Neural progenitor cell (in vitro differentiated cells): ENCODE measurements around the gene OPCML. TPM values are rescaled to one million over a fixed set of nuclear protein-coding genes. Genes with fewer than 3 reads are reported as not detected.

Experiments used
- DNase-seq: peaks from one replicate; pipeline ENCODE4 v3.0.0-alpha.2; 2016; ENCODE audit warnings: low spot score
- H2AFZ ChIP-seq: fragments of 200-600 bp; sonication (generic); replicated peaks from 2 replicates; pipeline ENCODE4 v1.6.1; 2016; ENCODE audit warnings: antibody characterized with exemption
- H3F3A ChIP-seq: fragments of 200-600 bp; sonication (generic); 2 replicates; pipeline ENCODE4 v1.6.1; 2016; ENCODE audit warnings: antibody characterized with exemption, low read depth
- H3K27ac ChIP-seq: fragments of 200-600 bp; sonication (generic); 2 replicates; pipeline ENCODE4 v1.5.1; 2016; ENCODE audit warnings: mild to moderate bottlenecking
- H3K27me3 ChIP-seq: fragments of 200-600 bp; sonication (generic); 2 replicates; pipeline ENCODE4 v1.6.1; 2016; ENCODE audit warnings: mild to moderate bottlenecking, moderate library complexity
- H3K36me3 ChIP-seq: fragments of 200-600 bp; sonication (generic); 2 replicates; pipeline ENCODE4 v1.5.1; 2016
- H3K4me1 ChIP-seq: fragments of 200-600 bp; sonication (generic); 2 replicates; pipeline ENCODE4 v1.6.1; 2016; ENCODE audit warnings: mixed run types
- H3K4me2 ChIP-seq: fragments of 200-600 bp; sonication (generic); 2 replicates; pipeline ENCODE4 v1.6.1; 2016
- H3K4me3 ChIP-seq: fragments of 200-600 bp; sonication (generic); 2 replicates; pipeline ENCODE4 v1.5.1; 2016
- H3K79me2 ChIP-seq: fragments of 200-600 bp; sonication (generic); 2 replicates; pipeline ENCODE4 v1.6.1; 2016; ENCODE audit warnings: low read depth
- H3K9ac ChIP-seq: fragments of 200-600 bp; sonication (generic); 2 replicates; pipeline ENCODE4 v1.6.1; 2016
- H3K9me3 ChIP-seq: fragments of 200-600 bp; sonication (generic); 2 replicates; pipeline ENCODE4 v1.5.1; 2016; ENCODE audit warnings: low read depth
- H4K20me1 ChIP-seq: fragments of 200-600 bp; sonication (generic); 2 replicates; pipeline ENCODE4 v1.6.1; 2016; ENCODE audit warnings: low read depth
- H3K27ac Mint-ChIP-seq: 3 replicates; pipeline ENCODE4 v1.8.0; 2021; ENCODE audit warnings: mixed read lengths
- H3K27me3 Mint-ChIP-seq: 2 replicates; pipeline ENCODE4 v1.8.0; 2022; ENCODE audit warnings: low read depth, mild to moderate bottlenecking, inconsistent platforms, moderate library complexity, mixed read lengths; ENCODE audit not compliant: insufficient read depth
- H3K36me3 Mint-ChIP-seq: 3 replicates; pipeline ENCODE4 v1.8.0; 2021; ENCODE audit warnings: mixed read lengths
- H3K4me1 Mint-ChIP-seq: 3 replicates; pipeline ENCODE4 v1.8.0; 2021; ENCODE audit warnings: mixed read lengths
- H3K4me3 Mint-ChIP-seq: 3 replicates; pipeline ENCODE4 v1.8.0; 2021; ENCODE audit warnings: mild to moderate bottlenecking, moderate library complexity, mixed read lengths
- H3K9me3 Mint-ChIP-seq: 3 replicates; pipeline ENCODE4 v1.8.0; 2020; ENCODE audit warnings: mixed read lengths
- EZH2 ChIP-seq: fragments of 200-600 bp; sonication (generic); IDR thresholded peaks from 2 replicates; pipeline ENCODE4 v1.6.1; 2017; ENCODE audit warnings: antibody characterized with exemption, mild to moderate bottlenecking, moderate library complexity
- EZH2phosphoT487 ChIP-seq: fragments of 200-600 bp; sonication (generic); IDR thresholded peaks from 2 replicates; pipeline ENCODE4 v1.6.1; 2017; ENCODE audit warnings: antibody characterized with exemption
- total RNA-seq: library from RNA; depleted of rRNA; stranded (reverse); fragments of >200 nt; gene quantifications from 2 replicates; pipeline ENCODE4 v1.2.3, GENCODE V29; 2015; ENCODE audit warnings: low replicate concordance
- TF ChIP-seq, protein P1 (sequence below): fragments of 200-600 bp; sonication (generic); IDR thresholded peaks from 2 replicates; pipeline ENCODE4 v1.5.1; 2017; ENCODE audit warnings: antibody characterized with exemption, mild to moderate bottlenecking

The OPCML gene
- total RNA-seq, 1 donor from 2014 or later, result 0.02 TPM

DNA sequence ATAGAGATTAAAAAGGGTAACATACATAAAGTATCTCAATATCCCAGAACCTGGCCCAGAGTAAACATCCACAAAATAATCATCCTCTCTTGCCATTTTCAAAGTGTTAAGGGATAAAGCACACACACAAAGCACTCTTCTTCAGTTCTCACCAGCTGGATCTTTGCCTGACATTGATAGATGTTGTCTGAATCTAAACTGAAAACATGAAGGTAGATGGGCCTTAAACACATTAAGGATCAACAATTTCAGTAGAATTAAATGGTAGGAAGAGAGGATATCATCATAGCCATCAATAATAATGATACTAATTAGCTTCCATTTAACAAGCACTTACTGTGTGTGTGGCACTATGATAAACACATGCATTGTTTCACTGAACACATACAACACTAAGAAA, 261.1 kb downstream of the OPCML start:
- Histone ChIP-seq H4K20me1 (no peaks in the 10 kb centered on the region), H3K4me1 (no peaks in the 10 kb centered on the region), H3K9ac (no peak overlapping the region), H3K4me3 (no peak overlapping the region), H3K36me3 (no peaks in the 10 kb centered on the region), H3K9me3 (no peaks in the 10 kb centered on the region), H3K4me2 (no peak overlapping the region), H2AFZ (no peak overlapping the region), H3K27me3 (no peaks in the 10 kb centered on the region), H3K79me2 (no peaks in the 10 kb centered on the region), H3K27ac (no peak overlapping the region), H3F3A (no peaks in the 10 kb centered on the region)
- DNase-seq, result no peak
- TF ChIP-seq, protein P1, sequence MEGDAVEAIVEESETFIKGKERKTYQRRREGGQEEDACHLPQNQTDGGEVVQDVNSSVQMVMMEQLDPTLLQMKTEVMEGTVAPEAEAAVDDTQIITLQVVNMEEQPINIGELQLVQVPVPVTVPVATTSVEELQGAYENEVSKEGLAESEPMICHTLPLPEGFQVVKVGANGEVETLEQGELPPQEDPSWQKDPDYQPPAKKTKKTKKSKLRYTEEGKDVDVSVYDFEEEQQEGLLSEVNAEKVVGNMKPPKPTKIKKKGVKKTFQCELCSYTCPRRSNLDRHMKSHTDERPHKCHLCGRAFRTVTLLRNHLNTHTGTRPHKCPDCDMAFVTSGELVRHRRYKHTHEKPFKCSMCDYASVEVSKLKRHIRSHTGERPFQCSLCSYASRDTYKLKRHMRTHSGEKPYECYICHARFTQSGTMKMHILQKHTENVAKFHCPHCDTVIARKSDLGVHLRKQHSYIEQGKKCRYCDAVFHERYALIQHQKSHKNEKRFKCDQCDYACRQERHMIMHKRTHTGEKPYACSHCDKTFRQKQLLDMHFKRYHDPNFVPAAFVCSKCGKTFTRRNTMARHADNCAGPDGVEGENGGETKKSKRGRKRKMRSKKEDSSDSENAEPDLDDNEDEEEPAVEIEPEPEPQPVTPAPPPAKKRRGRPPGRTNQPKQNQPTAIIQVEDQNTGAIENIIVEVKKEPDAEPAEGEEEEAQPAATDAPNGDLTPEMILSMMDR, result no peak
- no peak for TF ChIP-seq EZH2phosphoT487
- TF ChIP-seq EZH2, result no peak
- H3K9me3 Mint-ChIP-seq, result no peaks in the 10 kb centered on the region
- H3K27ac Mint-ChIP-seq, result no peak overlapping the region
- H3K36me3 Mint-ChIP-seq, result no peaks in the 10 kb centered on the region
- no peak overlapping the region for H3K4me3 Mint-ChIP-seq
- no peaks in the 10 kb centered on the region for H3K4me1 Mint-ChIP-seq
- peaks cover 5% of the 10 kb centered on the region for H3K27me3 Mint-ChIP-seq

DNA sequence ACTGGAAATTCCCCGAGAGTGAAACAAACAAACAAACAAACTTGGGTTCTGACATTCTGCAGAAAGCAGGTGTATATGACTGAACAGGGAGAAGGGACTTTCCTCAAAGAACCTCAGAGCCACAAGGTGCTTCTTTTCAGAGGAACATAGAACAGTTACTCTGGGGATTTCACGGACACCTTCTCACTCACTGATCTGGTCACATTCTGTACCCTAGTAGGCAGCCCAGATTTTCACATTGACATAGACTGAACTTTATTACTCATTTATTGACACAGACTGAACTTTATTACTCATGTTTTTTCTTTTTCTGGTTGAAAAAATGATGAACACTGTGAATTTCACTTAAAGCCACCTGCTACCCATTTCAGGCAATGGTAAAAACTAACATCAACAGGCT, 263.0 kb downstream of the OPCML start:
- Mint-ChIP-seq H3K4me3 (no peak overlapping the region), H3K4me1 (no peaks in the 10 kb centered on the region), H3K36me3 (no peaks in the 10 kb centered on the region), H3K27me3 (peaks cover 9% of the 10 kb centered on the region), H3K9me3 (no peaks in the 10 kb centered on the region), H3K27ac (no peak overlapping the region)
- Histone ChIP-seq H3K36me3 (no peaks in the 10 kb centered on the region), H3K27ac (no peak overlapping the region), H2AFZ (no peak overlapping the region), H3K4me3 (no peak overlapping the region), H3K9me3 (no peaks in the 10 kb centered on the region), H3K79me2 (no peaks in the 10 kb centered on the region), H3K4me1 (no peaks in the 10 kb centered on the region), H3F3A (no peaks in the 10 kb centered on the region), H3K27me3 (no peaks in the 10 kb centered on the region), H3K9ac (no peak overlapping the region), H4K20me1 (no peaks in the 10 kb centered on the region), H3K4me2 (no peak overlapping the region)
- no peak for DNase-seq
- TF ChIP-seq EZH2phosphoT487 (no peak), EZH2 (no peak)
- TF ChIP-seq, protein P1, result no peak

DNA sequence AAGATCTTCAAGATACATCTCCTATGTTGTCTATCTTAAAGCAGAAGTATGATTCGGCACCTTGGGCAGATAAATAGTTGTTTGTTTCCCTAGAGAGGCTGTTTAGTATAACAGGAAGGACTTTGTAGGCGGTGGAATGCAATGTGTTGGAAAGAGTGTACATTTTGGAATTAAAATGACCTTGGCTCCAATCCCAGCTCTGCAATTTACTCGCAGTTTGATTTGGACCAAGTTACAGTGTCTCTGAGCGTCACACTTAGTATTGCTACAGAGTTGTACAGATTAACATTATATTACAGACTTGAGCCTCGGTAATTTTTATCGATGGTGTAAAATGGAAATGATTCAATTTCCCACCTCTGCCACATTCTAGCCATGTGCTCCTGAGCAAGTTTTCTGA, 265.3 kb downstream of the OPCML start:
- H3K27ac ChIP-seq, result no peak overlapping the region
- DNase-seq, result no peak
- no peak overlapping the region for H2AFZ ChIP-seq
- H3K4me3 ChIP-seq, result no peak overlapping the region
- Mint-ChIP-seq H3K4me1 (no peaks in the 10 kb centered on the region), H3K27me3 (peaks cover 6% of the 10 kb centered on the region), H3K36me3 (no peaks in the 10 kb centered on the region), H3K4me3 (no peak overlapping the region), H3K9me3 (no peaks in the 10 kb centered on the region), H3K27ac (no peak overlapping the region)
- no peaks in the 10 kb centered on the region for H3K9me3 ChIP-seq
- no peaks in the 10 kb centered on the region for H3K4me1 ChIP-seq
- no peaks in the 10 kb centered on the region for H3K36me3 ChIP-seq
- H3K79me2 ChIP-seq, result no peaks in the 10 kb centered on the region
- TF ChIP-seq EZH2 (no peak), EZH2phosphoT487 (no peak)
- TF ChIP-seq, protein P1, result no peak
- no peaks in the 10 kb centered on the region for H4K20me1 ChIP-seq
- H3F3A ChIP-seq, result no peaks in the 10 kb centered on the region
- no peak overlapping the region for H3K4me2 ChIP-seq
- H3K9ac ChIP-seq, result no peak overlapping the region
- no peaks in the 10 kb centered on the region for H3K27me3 ChIP-seq
